ENCODE measurements around the gene TTC21A. TPM values are rescaled to one million over a fixed set of nuclear protein-coding genes. Genes with fewer than 3 reads are reported as not detected.

Gene TTC21A
- total and polyA plus RNA-seq, 2 donors from 2014 or later, result 4.8 to 14.1 TPM

- FAIRE-seq (no peak), DNase-seq (no peak)
- H3K36me3 ChIP-seq (ENCODE audit: control insufficient read depth in 2 of 3, insufficient read depth in 3 of 3, low read length in 3 of 3), result no peaks in the 10 kb centered on the region
- H3K27me3 ChIP-seq (ENCODE audit: control insufficient read depth, insufficient read depth, low read length), result no peaks in the 10 kb centered on the region
- no peak for TF ChIP-seq CTCF (IDR thresholded peaks at IDR 0.05; ENCODE audit: borderline replicate concordance, extremely low read depth, insufficient read depth)
- peaks cover 0 to 12% (median 9%) of the 10 kb centered on the region in 3 donors for H3K4me1 ChIP-seq (ENCODE audit: control insufficient read depth in 2 of 3, insufficient read depth in 2 of 3, low read depth in 1 of 3, low read length in 3 of 3)
- H3K27ac ChIP-seq (ENCODE audit: low read depth in 2 of 2, low read length in 2 of 2), result no peak overlapping the region
- no peaks in the 10 kb centered on the region for H3K9me3 ChIP-seq (ENCODE audit: control insufficient read depth in 2 of 3, insufficient read depth in 1 of 3, low read length in 3 of 3)
- H3K4me3 ChIP-seq (ENCODE audit: low read length in 3 of 3), result no peak overlapping the region
- H3K9ac ChIP-seq (ENCODE audit: low read length in 3 of 3), result no peak overlapping the region
- intact Hi-C loops (cut with DNase I), result no loop called here
Measured at GRCh38 chr3:39184081-39184967, 76.8 kb downstream of the TTC21A start.

GRCh38 chr3:39184968-39185285 lies 77.4 kb downstream of the TTC21A start:
- Histone ChIP-seq H3K9ac (ENCODE audit: low read length in 3 of 3) (no peak overlapping the region), H3K27ac (ENCODE audit: low read depth in 2 of 2, low read length in 2 of 2) (no peak overlapping the region), H3K9me3 (ENCODE audit: control insufficient read depth in 2 of 3, insufficient read depth in 1 of 3, low read length in 3 of 3) (no peaks in the 10 kb centered on the region), H3K36me3 (ENCODE audit: control insufficient read depth in 2 of 3, insufficient read depth in 3 of 3, low read length in 3 of 3) (no peaks in the 10 kb centered on the region), H3K27me3 (ENCODE audit: control insufficient read depth, insufficient read depth, low read length) (no peaks in the 10 kb centered on the region), H3K4me1 (ENCODE audit: control insufficient read depth in 2 of 3, insufficient read depth in 2 of 3, low read depth in 1 of 3, low read length in 3 of 3) (peaks cover 0 to 8% (median 7%) of the 10 kb centered on the region in 3 donors), H3K4me3 (ENCODE audit: low read length in 3 of 3) (no peak overlapping the region)
- DNase-seq (no peak), FAIRE-seq (no peak)
- intact Hi-C loops (cut with DNase I), result no loop called here
- TF ChIP-seq CTCF (IDR thresholded peaks at IDR 0.05; ENCODE audit: borderline replicate concordance, extremely low read depth, insufficient read depth), result no peak

GRCh38 chr3:39185326-39185958 lies 78.0 kb downstream of the TTC21A start:
- H3K9ac ChIP-seq (ENCODE audit: low read length in 3 of 3), result no peak overlapping the region
- intact Hi-C loops (cut with DNase I), result no loop called here

More at GRCh38 chr3:39185326-39185958, 78.0 kb downstream of the TTC21A start:
- Histone ChIP-seq H3K36me3 (ENCODE audit: control insufficient read depth in 2 of 3, insufficient read depth in 3 of 3, low read length in 3 of 3) (no peaks in the 10 kb centered on the region), H3K27ac (ENCODE audit: low read depth in 2 of 2, low read length in 2 of 2) (no peak overlapping the region), H3K4me3 (ENCODE audit: low read length in 3 of 3) (no peak overlapping the region), H3K27me3 (ENCODE audit: control insufficient read depth, insufficient read depth, low read length) (no peaks in the 10 kb centered on the region), H3K9me3 (ENCODE audit: control insufficient read depth in 2 of 3, insufficient read depth in 1 of 3, low read length in 3 of 3) (no peaks in the 10 kb centered on the region), H3K4me1 (ENCODE audit: control insufficient read depth in 2 of 3, insufficient read depth in 2 of 3, low read depth in 1 of 3, low read length in 3 of 3) (peaks cover 0 to 5% (median 2%) of the 10 kb centered on the region in 3 donors)
- FAIRE-seq (no peak), DNase-seq (no peak)
- no peak for TF ChIP-seq CTCF (IDR thresholded peaks at IDR 0.05; ENCODE audit: borderline replicate concordance, extremely low read depth, insufficient read depth)

Measured in kidney (tissue), 14 donors.